ENCODE results near the gene API5. TPM values are rescaled to one million over a fixed set of nuclear protein-coding genes. Genes with fewer than 3 reads are reported as not detected.
A peak's percentile ranks its signal among the peaks of the same experiment; 100 is the strongest.

API5 gene
- 100 to 1,000 TPM; 108 to 143 (median 135) TPM for polyA plus RNA-seq

- Mint-ChIP-seq H3K36me3 (no peaks in the 10 kb centered on the region), H3K4me1 (peaks cover 50 to 57% of the 10 kb centered on the region in 2 donors), H3K9me3 (no peaks in the 10 kb centered on the region), H3K27ac (peak within 1 kb of the TSS; percentile 86 to 98 (median 94)), H3K27me3 (ENCODE audit: low read depth in 3 of 3) (peaks cover 2 to 12% (median 7%) of the 10 kb centered on the region in 3 donors), H3K4me3 (peak within 1 kb of the TSS; percentile 96 to 98 (median 97))
- peak; percentile 89 to 92 (median 90) for DNase-seq
These were observed at the start of gene API5 for GRCh38 chr11:43311791-43312607. Gene API5 (plus strand): TSS chr11:43311996. CDS start chr11:43312128, 132 bp downstream.

DNA sequence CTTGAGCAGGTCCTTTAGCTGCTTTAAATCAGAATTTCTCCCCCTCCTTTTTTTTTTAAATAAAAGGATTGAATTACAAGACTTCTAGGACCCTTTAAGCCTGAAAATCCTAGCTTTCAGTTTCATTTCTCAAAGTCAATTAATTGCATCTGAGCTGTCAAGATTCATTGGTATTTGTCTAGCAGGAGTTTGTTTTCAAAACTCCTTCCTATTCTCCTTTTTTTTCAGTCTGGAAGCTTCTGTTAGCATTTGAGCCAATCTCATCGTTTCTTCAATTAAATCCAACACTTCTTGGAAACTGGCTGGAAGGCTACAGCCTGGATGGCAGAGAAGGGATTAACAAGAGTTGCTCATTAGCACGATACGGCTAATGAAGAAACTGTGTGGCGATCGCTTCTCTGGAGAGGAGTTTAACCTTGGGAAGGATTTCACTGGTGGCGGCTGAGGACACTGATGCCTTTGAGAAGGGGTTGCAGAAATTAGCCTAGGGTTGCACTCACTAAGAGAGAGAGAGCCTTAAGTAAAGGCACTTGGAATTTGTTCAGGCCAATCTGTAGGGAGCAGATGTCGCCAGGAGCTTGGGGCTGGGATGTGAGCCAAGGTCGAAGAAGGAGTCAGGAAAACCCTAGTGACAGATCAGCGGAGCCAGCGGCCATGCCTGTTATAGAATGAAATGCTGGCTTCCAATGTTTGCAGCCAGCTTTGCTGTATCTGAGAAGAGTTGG is 43.8 kb upstream of the API5 start:
- H3K36me3 Mint-ChIP-seq = no peaks in the 10 kb centered on the region

DNA sequence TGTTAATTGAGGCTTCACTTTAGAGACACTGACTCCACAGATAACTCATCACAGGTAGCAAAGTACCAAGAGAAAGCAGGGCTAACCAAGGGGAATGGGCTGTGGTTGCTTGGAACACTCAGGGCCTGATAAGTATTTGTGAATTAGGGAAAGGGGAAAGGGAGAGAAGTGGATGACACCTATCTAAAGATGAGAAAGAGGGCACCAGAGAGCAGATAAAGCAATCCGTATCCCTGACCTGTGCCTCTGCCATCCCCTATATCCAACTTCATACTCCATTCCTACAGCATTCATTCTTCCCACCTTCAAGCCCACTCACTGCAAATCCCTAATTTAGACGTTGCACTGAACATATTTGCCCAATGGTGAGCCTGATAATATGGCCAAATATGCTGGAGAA is 43.0 kb upstream of the API5 start:
- peaks cover 2 to 7% (median 6%) of the 10 kb centered on the region in 3 donors for H3K27me3 Mint-ChIP-seq (ENCODE audit: low read depth in 3 of 3)
- peaks cover 0 to 1% (median 0%) of the 10 kb centered on the region in 6 donors for H3K9me3 Mint-ChIP-seq
- H3K4me3 Mint-ChIP-seq = no peak overlapping the region
- H3K27ac Mint-ChIP-seq = no peak overlapping the region
- no peak for DNase-seq
- H3K36me3 Mint-ChIP-seq = no peaks in the 10 kb centered on the region
- H3K4me1 Mint-ChIP-seq = no peaks in the 10 kb centered on the region

More for the DNA sequence above, 43.8 kb upstream of the API5 start:
- DNase-seq = no peak
- peaks cover 2 to 7% (median 6%) of the 10 kb centered on the region in 3 donors for H3K27me3 Mint-ChIP-seq (ENCODE audit: low read depth in 3 of 3)
- H3K4me3 Mint-ChIP-seq = no peak overlapping the region
- peaks cover 0 to 3% (median 0%) of the 10 kb centered on the region in 6 donors for H3K9me3 Mint-ChIP-seq
- H3K4me1 Mint-ChIP-seq = no peaks in the 10 kb centered on the region
- no peak overlapping the region for H3K27ac Mint-ChIP-seq

DNA sequence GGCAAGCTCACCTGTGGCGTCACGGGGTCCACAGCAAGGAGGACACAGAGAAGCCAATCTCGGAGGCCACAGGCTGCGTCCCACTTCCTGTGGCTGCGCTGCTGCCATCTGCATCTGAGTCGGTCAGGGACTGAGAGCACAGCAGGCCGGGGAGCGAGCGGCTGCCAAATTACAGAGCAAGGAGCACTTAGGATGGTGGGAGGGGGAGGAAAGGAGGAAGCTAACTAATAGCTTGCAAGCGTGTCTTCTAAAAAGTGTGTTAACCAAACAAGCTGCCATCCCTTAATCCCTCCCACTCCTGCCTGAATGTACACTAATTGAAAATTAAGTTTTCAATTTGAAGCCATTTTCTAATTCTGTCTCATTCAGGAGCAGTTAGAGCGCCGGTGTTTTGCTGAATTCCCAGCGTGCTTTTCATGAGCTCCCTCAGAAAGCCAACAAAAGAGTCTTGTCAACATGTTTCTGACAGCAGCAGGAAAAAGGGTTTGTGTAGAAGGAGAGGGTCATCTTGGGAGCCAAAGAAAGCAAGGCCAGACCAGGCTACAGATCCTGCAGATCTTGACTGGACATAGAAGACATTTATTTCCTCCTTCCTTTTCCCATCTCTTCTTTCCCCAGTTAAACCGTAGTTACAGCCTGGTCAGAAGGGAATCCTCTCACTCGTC is 42.4 kb upstream of the API5 start:
- no peaks in the 10 kb centered on the region for H3K36me3 Mint-ChIP-seq
- no peak overlapping the region for H3K27ac Mint-ChIP-seq
- peaks cover 0 to 4% (median 0%) of the 10 kb centered on the region in 6 donors for H3K9me3 Mint-ChIP-seq
- no peak overlapping the region for H3K4me3 Mint-ChIP-seq
- no peak for DNase-seq
- peaks cover 2 to 7% (median 6%) of the 10 kb centered on the region in 3 donors for H3K27me3 Mint-ChIP-seq (ENCODE audit: low read depth in 3 of 3)
- H3K4me1 Mint-ChIP-seq = no peaks in the 10 kb centered on the region

DNA sequence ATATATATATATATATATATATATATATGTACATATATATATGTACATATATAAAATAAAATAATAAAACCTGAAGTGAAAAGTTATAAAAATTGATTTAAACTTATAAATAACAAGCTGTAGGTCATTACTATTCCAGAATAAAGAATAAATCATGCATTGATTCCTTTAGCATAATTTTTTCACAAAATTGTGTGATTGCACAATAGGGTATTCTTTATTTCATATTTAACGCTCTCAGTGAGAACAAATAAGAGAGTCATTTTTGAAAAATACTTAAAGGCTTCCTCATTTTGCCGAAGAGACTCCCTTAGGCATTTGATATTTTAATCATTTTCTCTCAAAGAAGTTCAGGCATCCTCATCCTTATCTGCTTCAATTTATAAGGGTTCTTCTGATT is 41.3 kb upstream of the API5 start:
- H3K27me3 Mint-ChIP-seq (ENCODE audit: low read depth in 3 of 3) = peaks cover 2 to 6% (median 6%) of the 10 kb centered on the region in 3 donors
- DNase-seq = no peak
- H3K4me1 Mint-ChIP-seq = no peaks in the 10 kb centered on the region
- peak overlapping the region in 1 of 5 donors; percentile 3 for H3K4me3 Mint-ChIP-seq
- H3K9me3 Mint-ChIP-seq = peaks cover 0 to 4% (median 0%) of the 10 kb centered on the region in 6 donors
- no peaks in the 10 kb centered on the region for H3K36me3 Mint-ChIP-seq
- no peak overlapping the region for H3K27ac Mint-ChIP-seq

GRCh38 chr11:43278193-43278956 is 33.4 kb upstream of the API5 start:
- no peaks in the 10 kb centered on the region for H3K4me1 Mint-ChIP-seq
- no peaks in the 10 kb centered on the region for H3K36me3 Mint-ChIP-seq
- no peak overlapping the region for H3K4me3 Mint-ChIP-seq
- H3K27ac Mint-ChIP-seq = no peak overlapping the region
- peaks cover 0 to 4% (median 0%) of the 10 kb centered on the region in 3 donors for H3K27me3 Mint-ChIP-seq (ENCODE audit: low read depth in 3 of 3)
- H3K9me3 Mint-ChIP-seq = peaks cover 0 to 4% (median 0%) of the 10 kb centered on the region in 6 donors
- no peak for DNase-seq

DNA sequence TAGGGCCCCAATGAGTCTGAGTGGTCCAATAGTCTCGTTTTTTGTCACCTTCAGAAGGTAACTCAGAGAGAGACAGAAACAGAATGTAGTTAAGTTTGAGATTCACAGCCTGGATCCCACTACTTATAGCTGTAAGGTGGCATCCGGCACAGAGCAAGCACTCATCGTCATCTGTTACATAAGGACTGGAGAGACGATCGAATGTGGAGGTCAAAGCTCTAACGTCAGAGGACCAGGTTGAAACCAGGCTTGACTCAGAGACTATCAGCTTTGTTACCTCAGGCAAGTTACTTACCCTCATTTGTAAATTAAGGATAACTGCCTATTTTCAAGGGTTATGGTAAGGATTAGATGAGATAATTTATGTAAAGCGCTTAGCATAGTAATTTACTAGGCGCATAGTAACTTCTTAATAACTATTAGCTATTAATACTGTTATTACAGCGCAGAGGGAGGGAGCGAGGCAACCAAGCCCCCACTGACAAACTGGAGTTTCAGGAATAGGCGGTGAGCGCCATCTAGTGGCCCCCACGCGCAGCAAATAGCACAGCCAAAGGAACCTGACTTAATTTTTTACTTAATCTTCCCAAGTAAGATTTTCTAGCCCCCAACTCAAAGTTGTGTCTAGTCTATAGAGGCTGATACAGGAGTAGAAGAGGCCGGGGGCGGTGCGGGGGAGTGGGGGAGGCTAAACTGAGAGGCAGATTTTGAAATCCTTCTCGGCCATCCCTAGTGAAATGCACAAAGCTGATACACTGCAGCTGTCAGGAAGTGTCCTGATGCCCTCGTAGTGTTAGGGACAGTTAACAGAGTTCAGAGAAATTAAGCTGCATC is 29.0 kb upstream of the API5 start:
- Mint-ChIP-seq H3K36me3 (no peaks in the 10 kb centered on the region), H3K27me3 (ENCODE audit: low read depth in 3 of 3) (peaks cover 0 to 9% (median 2%) of the 10 kb centered on the region in 3 donors), H3K9me3 (no peaks in the 10 kb centered on the region), H3K4me3 (no peak overlapping the region), H3K27ac (no peak overlapping the region), H3K4me1 (no peaks in the 10 kb centered on the region)
- peak; percentile 2 to 8 (median 5) for DNase-seq

DNA sequence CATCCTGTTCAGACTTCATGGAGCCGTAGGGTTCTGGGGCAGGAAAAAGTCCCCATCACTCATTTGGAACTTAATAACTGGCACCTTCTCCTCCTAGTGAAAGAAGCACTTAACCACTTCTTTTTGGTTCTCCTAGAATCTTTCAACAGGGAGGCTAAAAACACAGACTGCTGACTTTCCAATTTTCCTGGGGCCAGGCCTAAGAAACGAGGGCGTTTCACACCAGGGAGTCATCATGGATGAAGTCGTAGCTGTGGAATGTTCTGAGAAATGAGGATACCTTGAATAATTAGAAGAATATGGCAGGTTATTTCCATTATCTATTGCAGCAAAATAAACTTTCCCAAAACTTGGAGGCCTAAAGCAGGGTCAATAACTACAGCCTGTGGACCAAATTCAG is 26.0 kb upstream of the API5 start:
- no peak overlapping the region for H3K4me3 Mint-ChIP-seq
- no peaks in the 10 kb centered on the region for H3K36me3 Mint-ChIP-seq
- no peaks in the 10 kb centered on the region for H3K9me3 Mint-ChIP-seq
- no peaks in the 10 kb centered on the region for H3K4me1 Mint-ChIP-seq
- no peak overlapping the region for H3K27ac Mint-ChIP-seq
- peaks cover 0 to 9% (median 2%) of the 10 kb centered on the region in 3 donors for H3K27me3 Mint-ChIP-seq (ENCODE audit: low read depth in 3 of 3)
- no peak for DNase-seq

DNA sequence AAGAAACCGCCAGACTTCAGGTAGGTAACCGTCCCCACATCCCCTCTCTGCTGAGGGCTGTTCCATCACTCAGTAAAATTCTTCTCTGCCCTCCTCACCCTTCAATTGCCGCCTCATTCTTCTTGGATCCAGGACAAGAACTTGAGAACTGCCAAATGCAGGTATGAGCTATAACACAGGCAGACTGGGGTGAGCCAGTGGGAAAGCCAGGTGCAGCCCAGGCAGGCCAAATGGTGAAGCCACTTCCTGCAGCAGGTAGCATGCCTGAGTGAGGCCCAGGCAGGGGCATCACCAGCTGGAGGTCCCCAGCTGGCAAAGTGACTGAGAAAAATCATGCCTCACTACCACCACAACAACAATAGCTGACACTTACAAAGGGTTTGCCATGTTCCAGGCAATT is 22.4 kb upstream of the API5 start:
- Mint-ChIP-seq H3K27ac (no peak overlapping the region), H3K4me1 (no peaks in the 10 kb centered on the region), H3K36me3 (no peaks in the 10 kb centered on the region), H3K4me3 (no peak overlapping the region), H3K9me3 (peaks cover 0 to 7% (median 4%) of the 10 kb centered on the region in 6 donors), H3K27me3 (ENCODE audit: low read depth in 3 of 3) (peaks cover 5 to 17% (median 8%) of the 10 kb centered on the region in 3 donors)
- DNase-seq = no peak

DNA sequence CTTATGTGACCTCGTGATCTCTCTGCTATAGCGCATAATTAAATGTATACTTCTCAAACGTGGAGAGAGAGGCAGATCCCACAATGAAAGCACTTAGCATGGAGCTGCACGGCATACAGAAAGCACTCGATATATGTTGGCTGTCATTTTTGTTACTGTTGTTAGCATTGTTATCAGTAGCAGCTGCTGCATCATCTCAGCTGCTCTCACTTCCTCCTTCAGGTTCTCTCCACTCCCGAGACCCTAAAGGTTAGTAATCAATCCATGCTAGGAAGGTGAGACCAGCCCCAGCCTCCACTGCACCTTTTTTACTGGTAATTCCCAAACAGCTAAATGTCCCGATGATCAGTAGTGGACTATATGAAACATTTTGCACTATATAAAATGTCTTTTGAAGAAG is 13.4 kb upstream of the API5 start:
- peaks cover 6 to 28% (median 15%) of the 10 kb centered on the region in 6 donors for H3K9me3 Mint-ChIP-seq

GRCh38 chr11:43315966-43316365 is 4.2 kb downstream of the API5 start:
- Mint-ChIP-seq H3K36me3 (peaks cover 0 to 2% (median 2%) of the 10 kb centered on the region in 3 donors), H3K4me1 (peaks cover 57 to 62% of the 10 kb centered on the region in 2 donors), H3K9me3 (no peaks in the 10 kb centered on the region), H3K27ac (peak overlapping the region in 5 of 6 donors; percentile 46 to 70 (median 62)), H3K4me3 (peak overlapping the region in 1 of 5 donors; percentile 8), H3K27me3 (ENCODE audit: low read depth in 3 of 3) (peaks cover 0 to 12% (median 7%) of the 10 kb centered on the region in 3 donors)
- no peak for DNase-seq

More for the DNA sequence above, 13.4 kb upstream of the API5 start:
- Mint-ChIP-seq H3K4me1 (no peaks in the 10 kb centered on the region), H3K36me3 (peaks cover 0 to 7% (median 0%) of the 10 kb centered on the region in 3 donors), H3K27me3 (ENCODE audit: low read depth in 3 of 3) (peaks cover 4 to 23% (median 17%) of the 10 kb centered on the region in 3 donors), H3K27ac (no peak overlapping the region), H3K4me3 (no peak overlapping the region)
- DNase-seq = no peak

DNA sequence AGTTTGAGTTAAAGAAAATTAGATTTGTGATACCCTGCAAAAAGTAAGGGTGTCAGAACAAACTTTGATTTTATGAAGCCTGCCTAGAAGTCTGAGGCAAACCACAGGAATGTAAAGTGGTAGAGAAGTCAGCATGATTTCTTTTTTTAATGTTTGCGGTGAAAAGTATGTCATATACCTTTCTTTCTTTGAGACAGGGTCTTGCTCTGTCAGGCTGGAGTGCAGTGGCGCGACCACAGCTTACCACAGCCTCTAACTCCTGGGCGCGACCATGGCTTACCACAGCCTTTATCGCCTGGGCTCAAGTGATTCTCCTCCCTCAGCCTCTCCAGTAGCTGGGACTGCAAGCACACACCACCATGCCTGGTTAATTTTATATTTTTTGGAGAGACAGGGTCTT is 4.7 kb downstream of the API5 start:
- Mint-ChIP-seq H3K27ac (peak overlapping the region; percentile 46 to 70 (median 60)), H3K4me3 (peak overlapping the region in 3 of 5 donors; percentile 2 to 41 (median 6)), H3K36me3 (peaks cover 0 to 5% (median 4%) of the 10 kb centered on the region in 3 donors), H3K9me3 (no peaks in the 10 kb centered on the region), H3K27me3 (ENCODE audit: low read depth in 3 of 3) (peaks cover 0 to 10% (median 7%) of the 10 kb centered on the region in 3 donors), H3K4me1 (peaks cover 54 to 60% of the 10 kb centered on the region in 2 donors)
- DNase-seq = peak; percentile 29 to 34 (median 34)

Data from immature natural killer cell (primary cell).